Activated T-helper 1 cell treated with anti-CD3 and anti-CD28 coated beads, Interleukin-12 subunit alpha, Interleukin-12 subunit beta, Interleukin-2, Interleukin-4 antibody, amounts not matched to agents 30 ng/mL and 10 ng/mL and 1 ng/mL, durations not matched to agents 14 hours and 24 hours and 36 hours (primary cell): Measurements from ENCODE around the gene VAV3. TPM values are rescaled to one million over a fixed set of nuclear protein-coding genes. Genes with fewer than 3 reads are reported as not detected.
"Not testable (repeated sequence)": the region's sequence is repeated elsewhere in the genome, so short reads cannot be mapped to it uniquely, and the experiment has no call there.

Source experiments
- DNase-seq: peaks from one replicate; pipeline ENCODE4 v3.0.0; 2021; ENCODE audit warnings: low spot score
- H3K27ac Mint-ChIP-seq: one replicate; pipeline ENCODE4 v1.8.0; 2021; ENCODE audit warnings: mild to moderate bottlenecking, mixed read lengths
- H3K27me3 Mint-ChIP-seq: one replicate; pipeline ENCODE4 v1.8.0; 2022; ENCODE audit warnings: mild to moderate bottlenecking, moderate library complexity, mixed read lengths; ENCODE audit not compliant: insufficient read depth
- H3K36me3 Mint-ChIP-seq: one replicate; pipeline ENCODE4 v1.8.0; 2021; ENCODE audit warnings: low read depth, mixed read lengths
- H3K4me1 Mint-ChIP-seq: one replicate; pipeline ENCODE4 v1.8.0; 2021; ENCODE audit warnings: low read depth, mixed read lengths
- H3K4me3 Mint-ChIP-seq: one replicate; pipeline ENCODE4 v1.8.0; 2021; ENCODE audit warnings: mild to moderate bottlenecking, moderate library complexity, mixed read lengths
- H3K9me3 Mint-ChIP-seq: one replicate; pipeline ENCODE4 v1.8.0; 2021; ENCODE audit warnings: mixed read lengths
- intact Hi-C: fragments of 100-400 bp; cut with micrococcal nuclease; formaldehyde crosslinking; loops from one replicate; pipeline ENCODE4 v1.15.1; 2024
- total RNA-seq: library from RNA; stranded (reverse); gene quantifications from 2 replicates; pipeline ENCODE4 v1.2.3, GENCODE V29; 2022

Gene VAV3
- total RNA-seq, 1 donor from 2014 or later: 5.3 TPM

DNA sequence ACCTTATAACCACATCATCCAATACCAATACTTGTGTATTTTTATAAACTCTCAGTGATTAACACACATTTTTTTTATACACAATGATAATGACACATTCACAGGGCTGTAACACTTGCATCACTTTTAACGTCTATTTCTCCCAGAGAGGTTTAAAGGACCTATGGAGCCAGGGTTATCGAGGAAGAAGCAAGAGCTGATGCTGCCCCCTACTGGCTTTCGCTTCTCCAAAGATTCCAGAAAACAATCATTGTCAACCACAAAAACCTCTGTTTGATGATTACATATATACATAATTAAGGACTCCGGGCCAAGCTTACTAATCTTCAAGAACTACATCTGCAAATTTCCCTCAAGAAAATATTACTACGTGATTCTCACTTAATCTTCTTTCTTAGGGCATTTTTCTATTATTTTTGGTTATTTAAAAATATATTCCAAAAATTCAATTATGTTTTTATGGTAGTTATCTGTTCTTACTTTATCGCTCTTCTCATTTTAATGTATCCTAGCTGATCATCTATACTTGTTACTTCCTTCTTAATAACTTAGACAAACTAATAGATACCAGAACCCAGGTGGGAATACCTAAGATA lies 214.5 kb downstream of the VAV3 start:
- DNase-seq: no peak

DNA sequence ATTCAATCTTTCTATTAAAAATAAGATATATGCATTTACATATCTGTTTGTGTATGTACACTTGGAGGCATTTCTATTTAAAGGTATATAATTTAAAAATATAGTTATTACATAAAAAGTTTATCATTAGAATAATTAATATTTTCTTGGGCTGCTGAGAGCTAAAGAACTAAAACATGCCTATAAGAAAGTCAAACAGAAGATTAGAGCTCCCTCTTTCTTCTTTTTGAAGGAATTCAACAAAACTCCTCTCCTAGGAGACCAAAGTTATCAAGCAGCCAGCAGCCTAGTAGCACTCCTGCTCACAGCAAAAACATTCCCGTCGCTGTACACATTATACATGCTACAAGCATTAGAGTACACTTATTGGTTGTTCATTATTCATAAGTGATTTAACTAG lies 216.4 kb downstream of the VAV3 start:
- Mint-ChIP-seq H3K27ac (no peak overlapping the region), H3K4me3 (no peak overlapping the region), H3K4me1 (no peaks in the 10 kb centered on the region), H3K27me3 (no peaks in the 10 kb centered on the region), H3K9me3 (no peaks in the 10 kb centered on the region), H3K36me3 (no peaks in the 10 kb centered on the region)
- intact Hi-C loops: no loop called here
- no peak for DNase-seq

More for the DNA sequence above, 214.5 kb downstream of the VAV3 start:
- H3K9me3 Mint-ChIP-seq: no peaks in the 10 kb centered on the region
- intact Hi-C loops: loop anchor here (1.0 kb wide), 1 partner anchor 320 kb away; no protein-coding TSS in a partner anchor
- H3K27me3 Mint-ChIP-seq: no peaks in the 10 kb centered on the region
- no peaks in the 10 kb centered on the region for H3K4me1 Mint-ChIP-seq
- no peaks in the 10 kb centered on the region for H3K36me3 Mint-ChIP-seq
- H3K4me3 Mint-ChIP-seq: no peak overlapping the region
- H3K27ac Mint-ChIP-seq: no peak overlapping the region

DNA sequence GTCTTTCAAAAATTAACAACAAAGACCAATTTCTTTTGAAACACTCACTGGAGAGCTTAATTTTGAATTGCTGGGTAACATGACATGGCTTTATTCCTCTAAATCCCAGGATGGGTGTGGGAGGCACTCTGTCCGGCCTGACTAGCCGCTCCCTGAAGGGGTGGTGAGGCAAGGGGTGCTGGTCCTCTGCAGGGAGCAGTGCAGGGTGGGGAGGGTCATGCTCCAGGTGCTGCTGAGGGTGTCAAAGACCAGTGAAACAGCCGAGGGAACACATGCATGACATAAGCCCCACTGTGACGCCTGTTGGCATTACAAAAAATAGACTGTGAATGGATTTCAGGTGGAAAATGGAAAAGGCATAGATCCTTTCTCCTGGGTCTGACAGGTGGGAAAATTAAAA lies 223.7 kb downstream of the VAV3 start:
- no peaks in the 10 kb centered on the region for H3K9me3 Mint-ChIP-seq
- H3K4me1 Mint-ChIP-seq: no peaks in the 10 kb centered on the region
- no peaks in the 10 kb centered on the region for H3K36me3 Mint-ChIP-seq
- intact Hi-C loops: no loop called here
- DNase-seq: no peak
- H3K27ac Mint-ChIP-seq: no peak overlapping the region
- no peak overlapping the region for H3K4me3 Mint-ChIP-seq
- H3K27me3 Mint-ChIP-seq: no peaks in the 10 kb centered on the region

DNA sequence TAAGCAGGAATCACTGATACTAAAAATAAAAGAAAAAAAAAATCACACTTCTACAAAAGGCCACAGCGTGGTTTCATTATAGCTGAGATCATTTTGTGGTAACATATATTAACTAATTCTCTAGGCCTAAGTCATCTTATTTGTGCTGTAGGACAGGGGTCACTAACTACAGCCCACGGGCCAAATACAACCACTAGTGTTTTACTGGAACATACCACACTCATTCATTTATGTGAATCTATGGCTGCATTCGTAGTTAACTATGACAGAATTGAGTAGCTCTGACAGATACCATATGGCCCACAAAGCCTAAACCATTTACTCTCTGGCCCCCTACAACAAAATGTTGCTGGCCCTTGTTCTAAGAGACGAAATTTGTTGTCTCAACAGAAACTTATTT lies 224.4 kb downstream of the VAV3 start:
- Mint-ChIP-seq H3K4me1 (no peaks in the 10 kb centered on the region), H3K36me3 (no peaks in the 10 kb centered on the region), H3K27ac (no peak overlapping the region), H3K4me3 (no peak overlapping the region), H3K27me3 (no peaks in the 10 kb centered on the region), H3K9me3 (no peaks in the 10 kb centered on the region)
- intact Hi-C loops: no loop called here
- no peak for DNase-seq

DNA sequence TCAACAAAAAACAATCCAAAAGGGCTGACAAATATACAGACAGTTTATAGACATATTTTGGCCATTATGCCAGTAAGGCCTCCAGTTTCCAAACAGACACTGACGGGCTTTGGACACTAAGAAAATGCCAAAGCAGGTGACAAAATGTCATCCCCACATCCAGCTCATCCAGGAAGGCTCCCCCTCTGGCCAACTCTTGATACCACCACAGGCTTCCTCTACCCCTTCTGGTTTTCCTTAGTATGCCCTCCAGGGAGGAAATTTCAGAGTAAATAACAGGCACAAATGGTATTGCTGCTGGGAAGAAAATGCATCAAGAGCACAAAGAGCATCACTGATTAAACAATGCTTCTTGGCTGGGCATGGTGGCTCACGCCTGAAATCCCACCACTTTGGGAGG lies 225.3 kb downstream of the VAV3 start:
- no peaks in the 10 kb centered on the region for H3K36me3 Mint-ChIP-seq
- no peak for DNase-seq
- H3K4me3 Mint-ChIP-seq: no peak overlapping the region
- H3K9me3 Mint-ChIP-seq: no peaks in the 10 kb centered on the region
- no peaks in the 10 kb centered on the region for H3K4me1 Mint-ChIP-seq
- no peaks in the 10 kb centered on the region for H3K27me3 Mint-ChIP-seq
- intact Hi-C loops: no loop called here
- no peak overlapping the region for H3K27ac Mint-ChIP-seq

DNA sequence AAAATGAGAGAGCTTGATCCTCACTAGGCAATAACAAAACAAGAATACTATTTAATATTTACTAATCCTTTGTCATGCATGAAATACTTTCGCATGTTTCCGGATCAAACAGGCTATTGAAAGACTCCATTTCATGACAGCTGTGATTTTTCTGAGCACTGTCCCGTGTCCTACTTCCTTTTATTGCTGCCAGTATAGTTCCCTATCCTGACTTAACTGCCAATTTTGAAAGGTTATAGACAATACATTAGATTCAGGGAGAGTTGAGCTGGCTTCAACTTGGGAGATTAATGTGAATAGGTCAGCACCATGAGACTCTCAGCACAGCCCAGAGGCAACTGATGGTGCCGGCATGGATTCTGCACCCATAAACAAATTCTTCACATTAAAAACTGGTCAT lies 225.8 kb downstream of the VAV3 start:
- H3K27ac Mint-ChIP-seq: no peak overlapping the region
- intact Hi-C loops: no loop called here
- no peaks in the 10 kb centered on the region for H3K4me1 Mint-ChIP-seq
- H3K9me3 Mint-ChIP-seq: no peaks in the 10 kb centered on the region
- H3K36me3 Mint-ChIP-seq: no peaks in the 10 kb centered on the region
- no peak for DNase-seq
- H3K4me3 Mint-ChIP-seq: no peak overlapping the region
- no peaks in the 10 kb centered on the region for H3K27me3 Mint-ChIP-seq

DNA sequence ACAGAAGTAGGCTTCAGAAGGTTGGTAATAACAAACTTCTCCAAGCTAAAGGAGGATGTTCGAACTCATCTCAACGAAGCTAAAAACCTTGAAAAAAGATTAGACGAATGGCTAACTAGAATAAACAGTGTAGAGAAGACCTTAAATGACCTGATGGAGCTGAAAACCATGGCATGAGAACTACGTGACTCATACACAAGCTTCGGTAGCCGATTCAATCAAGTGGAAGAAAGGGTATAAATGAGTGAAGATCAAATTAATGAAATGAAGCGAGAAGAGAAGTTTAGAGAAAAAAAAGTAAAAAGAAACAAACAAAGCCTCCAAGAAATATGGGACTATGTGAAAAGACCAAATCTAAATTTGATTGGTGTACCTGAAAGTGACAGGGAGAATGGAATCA lies 231.6 kb downstream of the VAV3 start:
- H3K27me3 Mint-ChIP-seq, H3K4me3 Mint-ChIP-seq, DNase-seq, H3K36me3 Mint-ChIP-seq, H3K9me3 Mint-ChIP-seq, H3K27ac Mint-ChIP-seq, intact Hi-C loops, H3K4me1 Mint-ChIP-seq: not testable (repeated sequence)

DNA sequence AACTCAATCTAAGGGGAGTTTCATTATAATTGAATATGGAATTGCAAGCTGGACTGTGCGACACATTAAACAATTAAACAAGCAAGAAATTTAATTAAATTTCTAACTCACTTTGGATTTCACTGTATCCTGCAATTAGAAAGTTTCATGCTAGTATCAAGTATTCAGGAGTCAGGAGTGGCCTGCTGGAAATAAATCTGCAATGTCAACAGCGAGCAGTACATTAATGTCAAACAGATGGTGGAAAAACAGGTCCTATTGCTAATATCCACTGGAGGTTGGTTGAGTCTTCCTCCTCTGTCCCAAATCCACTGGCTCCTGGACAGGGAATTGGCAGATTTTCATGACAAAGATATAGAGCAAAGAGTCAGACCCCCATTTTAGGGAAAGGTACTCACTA lies 237.1 kb downstream of the VAV3 start:
- Mint-ChIP-seq H3K9me3 (no peaks in the 10 kb centered on the region), H3K4me1 (no peaks in the 10 kb centered on the region), H3K4me3 (no peak overlapping the region), H3K27ac (no peak overlapping the region), H3K36me3 (no peaks in the 10 kb centered on the region), H3K27me3 (no peaks in the 10 kb centered on the region)
- no peak for DNase-seq
- intact Hi-C loops: no loop called here

DNA sequence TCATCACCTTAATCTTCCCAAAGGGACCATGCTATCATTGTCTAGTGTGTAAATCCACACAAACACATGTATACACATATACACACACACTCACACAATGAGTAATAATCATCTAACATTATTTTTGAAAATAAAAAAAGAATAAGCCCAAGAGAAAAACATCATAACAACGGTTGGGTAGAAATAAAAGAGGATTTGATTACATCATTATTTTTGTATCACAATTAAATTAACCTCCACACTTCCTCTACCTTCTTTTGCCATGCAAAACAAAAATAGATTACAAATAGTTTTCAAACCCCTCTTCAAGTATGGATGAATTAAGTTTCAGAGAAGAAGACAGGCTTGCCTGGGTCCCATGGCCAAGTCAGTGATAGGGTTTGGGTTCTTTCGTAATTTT lies 238.1 kb downstream of the VAV3 start:
- intact Hi-C loops: no loop called here
- H3K36me3 Mint-ChIP-seq: no peaks in the 10 kb centered on the region
- no peak overlapping the region for H3K27ac Mint-ChIP-seq
- H3K9me3 Mint-ChIP-seq: no peaks in the 10 kb centered on the region
- no peak for DNase-seq
- no peaks in the 10 kb centered on the region for H3K27me3 Mint-ChIP-seq
- no peaks in the 10 kb centered on the region for H3K4me1 Mint-ChIP-seq
- no peak overlapping the region for H3K4me3 Mint-ChIP-seq

DNA sequence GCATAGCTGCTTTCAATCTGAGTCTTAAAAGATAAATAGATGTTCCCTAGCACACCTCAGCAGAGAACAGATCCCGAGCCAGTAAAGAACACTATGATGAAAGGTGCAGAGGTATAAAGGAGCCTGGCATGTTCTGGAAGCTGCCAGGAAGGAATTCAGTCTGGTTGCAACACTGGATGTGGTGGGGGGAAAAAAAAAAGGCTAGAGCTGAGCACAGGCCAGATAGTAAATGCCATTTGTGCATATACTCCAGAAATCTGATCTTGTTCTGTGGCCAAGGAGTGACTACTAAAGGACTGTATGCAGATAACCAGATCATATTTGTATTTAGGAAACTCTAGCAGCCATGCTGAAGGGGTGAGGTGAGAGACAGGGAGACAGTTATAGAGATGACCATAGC lies 240.3 kb downstream of the VAV3 start:
- Mint-ChIP-seq H3K4me3 (no peak overlapping the region), H3K36me3 (no peaks in the 10 kb centered on the region), H3K4me1 (no peaks in the 10 kb centered on the region), H3K9me3 (no peaks in the 10 kb centered on the region), H3K27ac (no peak overlapping the region), H3K27me3 (no peaks in the 10 kb centered on the region)
- intact Hi-C loops: no loop called here
- DNase-seq: no peak

DNA sequence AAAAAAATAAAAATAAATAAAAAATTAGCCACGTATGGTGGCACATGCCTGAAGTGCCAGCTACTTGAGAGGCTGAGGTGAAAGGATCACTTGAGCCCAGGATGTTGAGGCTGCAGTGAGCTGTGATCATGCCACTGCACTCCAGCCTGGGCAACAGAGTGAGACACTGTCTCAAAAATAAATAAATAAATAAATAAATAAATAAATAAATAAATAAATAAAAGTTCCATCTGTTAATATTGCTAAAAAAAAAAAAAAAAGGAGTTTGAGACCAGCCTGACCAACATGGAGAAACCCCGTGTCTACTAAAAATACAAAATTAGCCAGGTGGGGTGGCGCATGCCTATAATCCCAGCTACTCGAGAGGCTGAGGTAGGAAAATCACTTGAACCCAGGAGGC lies 244.8 kb downstream of the VAV3 start:
- H3K27ac Mint-ChIP-seq, H3K36me3 Mint-ChIP-seq: not testable (repeated sequence)

DNA sequence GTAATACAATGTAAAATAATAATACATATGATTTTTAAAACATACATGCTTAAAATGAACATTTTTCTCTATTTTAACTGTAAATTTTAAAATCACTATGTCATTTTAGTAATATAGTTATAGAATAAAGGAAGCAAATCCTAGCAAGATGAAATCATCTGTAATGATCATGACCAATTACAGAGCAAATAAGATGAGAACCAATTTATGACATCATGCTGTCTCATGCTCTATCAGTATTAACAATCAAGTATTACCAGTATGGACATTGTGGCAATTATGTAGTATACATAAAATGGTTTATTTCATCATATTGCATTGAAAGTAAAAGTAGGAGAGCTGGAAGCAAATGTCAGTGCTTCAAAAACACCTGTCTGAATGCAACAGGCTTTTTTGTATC lies 255.0 kb downstream of the VAV3 start:
- no peak overlapping the region for H3K27ac Mint-ChIP-seq
- H3K9me3 Mint-ChIP-seq: no peaks in the 10 kb centered on the region
- intact Hi-C loops: no loop called here
- H3K27me3 Mint-ChIP-seq: no peaks in the 10 kb centered on the region
- no peak overlapping the region for H3K4me3 Mint-ChIP-seq
- DNase-seq: no peak
- no peaks in the 10 kb centered on the region for H3K36me3 Mint-ChIP-seq
- H3K4me1 Mint-ChIP-seq: no peaks in the 10 kb centered on the region

More for the DNA sequence above, 244.8 kb downstream of the VAV3 start:
- intact Hi-C loops, H3K4me3 Mint-ChIP-seq, H3K4me1 Mint-ChIP-seq, H3K27me3 Mint-ChIP-seq, DNase-seq, H3K9me3 Mint-ChIP-seq: not testable (repeated sequence)

DNA sequence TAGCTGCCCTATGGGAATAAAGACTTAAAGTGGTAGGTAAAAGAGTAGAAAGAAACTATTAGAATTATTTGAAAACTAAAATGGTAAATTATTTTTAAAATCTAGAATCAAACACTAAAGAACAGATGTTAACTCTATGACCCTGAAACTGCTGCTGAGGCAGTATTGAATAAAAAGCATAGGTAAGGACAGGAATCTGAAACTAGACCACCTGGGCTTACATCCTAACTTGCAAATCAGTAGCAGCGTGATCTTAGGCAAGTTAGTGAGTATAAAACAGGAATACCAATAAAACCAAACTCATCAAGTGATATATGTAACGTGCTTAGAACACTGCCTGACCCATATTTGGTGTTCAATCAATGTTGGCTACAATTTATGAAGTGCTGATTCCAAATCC lies 257.9 kb downstream of the VAV3 start:
- no peaks in the 10 kb centered on the region for H3K36me3 Mint-ChIP-seq
- H3K4me1 Mint-ChIP-seq: no peaks in the 10 kb centered on the region
- no peak for DNase-seq
- no peaks in the 10 kb centered on the region for H3K9me3 Mint-ChIP-seq
- H3K27me3 Mint-ChIP-seq: no peaks in the 10 kb centered on the region
- no peak overlapping the region for H3K27ac Mint-ChIP-seq
- intact Hi-C loops: no loop called here
- no peak overlapping the region for H3K4me3 Mint-ChIP-seq

DNA sequence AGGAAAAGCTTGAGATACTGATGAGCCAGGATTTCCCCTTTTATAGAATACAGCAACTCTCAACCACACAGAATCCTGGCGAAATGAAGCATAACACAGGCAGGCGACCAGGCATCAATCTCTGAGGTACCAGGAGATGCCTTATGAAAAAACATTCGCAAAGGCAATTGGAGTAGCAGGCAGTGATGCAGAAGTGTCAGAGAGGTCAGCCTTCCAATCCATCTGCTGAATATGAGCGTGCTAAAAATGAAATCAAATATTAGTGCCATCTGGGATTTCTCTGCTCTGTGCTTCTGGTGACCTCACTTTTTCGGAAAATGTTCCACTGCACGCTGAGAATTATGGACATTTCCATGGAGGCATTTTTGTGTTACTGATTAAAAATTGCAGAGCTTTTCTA lies 258.8 kb downstream of the VAV3 start:
- DNase-seq: no peak
- Mint-ChIP-seq H3K27ac (no peak overlapping the region), H3K27me3 (no peaks in the 10 kb centered on the region), H3K9me3 (no peaks in the 10 kb centered on the region), H3K4me1 (no peaks in the 10 kb centered on the region), H3K4me3 (no peak overlapping the region), H3K36me3 (no peaks in the 10 kb centered on the region)
- intact Hi-C loops: no loop called here
